ENCODE results near the gene CARMIL3. TPM values are rescaled to one million over a fixed set of nuclear protein-coding genes. Genes with fewer than 3 reads are reported as not detected.

The CARMIL3 gene
- polyA plus RNA-seq, 1 donor from 2014 or later = 43.6 TPM

- Histone ChIP-seq H2AFZ (ENCODE audit: low read depth, low read length) (no peak overlapping the region), H3K4me2 (ENCODE audit: low read length) (no peak overlapping the region), H3K27me3 (ENCODE audit: insufficient read depth, low read depth, low read length) (no peaks in the 10 kb centered on the region), H3F3A (ENCODE audit: insufficient read depth, low read length, poor library complexity, severe bottlenecking) (no peaks in the 10 kb centered on the region), H3K79me2 (replicated peaks; ENCODE audit: insufficient read depth, low read length) (no peaks in the 10 kb centered on the region), H3K9me3 (ENCODE audit: low read length) (no peaks in the 10 kb centered on the region), H4K20me1 (ENCODE audit: insufficient read depth) (no peaks in the 10 kb centered on the region), H3K27ac (ENCODE audit: low read length) (no peak overlapping the region), H3K9me2 (ENCODE audit: insufficient read depth, low read length) (no peaks in the 10 kb centered on the region), H3K9ac (ENCODE audit: low read length) (no peak overlapping the region), H3K4me3 (ENCODE audit: low read length) (no peak overlapping the region), H3K36me3 (ENCODE audit: insufficient read depth, low read length) (no peaks in the 10 kb centered on the region)
- TF ChIP-seq, protein P1, sequence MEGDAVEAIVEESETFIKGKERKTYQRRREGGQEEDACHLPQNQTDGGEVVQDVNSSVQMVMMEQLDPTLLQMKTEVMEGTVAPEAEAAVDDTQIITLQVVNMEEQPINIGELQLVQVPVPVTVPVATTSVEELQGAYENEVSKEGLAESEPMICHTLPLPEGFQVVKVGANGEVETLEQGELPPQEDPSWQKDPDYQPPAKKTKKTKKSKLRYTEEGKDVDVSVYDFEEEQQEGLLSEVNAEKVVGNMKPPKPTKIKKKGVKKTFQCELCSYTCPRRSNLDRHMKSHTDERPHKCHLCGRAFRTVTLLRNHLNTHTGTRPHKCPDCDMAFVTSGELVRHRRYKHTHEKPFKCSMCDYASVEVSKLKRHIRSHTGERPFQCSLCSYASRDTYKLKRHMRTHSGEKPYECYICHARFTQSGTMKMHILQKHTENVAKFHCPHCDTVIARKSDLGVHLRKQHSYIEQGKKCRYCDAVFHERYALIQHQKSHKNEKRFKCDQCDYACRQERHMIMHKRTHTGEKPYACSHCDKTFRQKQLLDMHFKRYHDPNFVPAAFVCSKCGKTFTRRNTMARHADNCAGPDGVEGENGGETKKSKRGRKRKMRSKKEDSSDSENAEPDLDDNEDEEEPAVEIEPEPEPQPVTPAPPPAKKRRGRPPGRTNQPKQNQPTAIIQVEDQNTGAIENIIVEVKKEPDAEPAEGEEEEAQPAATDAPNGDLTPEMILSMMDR (IDR thresholded peaks at IDR 0.05; ENCODE audit: poor library complexity, severe bottlenecking) = no peak
- TF ChIP-seq POLR2AphosphoS5 (IDR thresholded peaks at IDR 0.05) (no peak), EZH2 (IDR thresholded peaks at IDR 0.05; ENCODE audit: borderline replicate concordance, insufficient read depth, low read length, poor library complexity, severe bottlenecking) (no peak), EP300 (conservative IDR thresholded peaks at IDR 0.05; ENCODE audit: poor library complexity, severe bottlenecking) (no peak), REST (IDR thresholded peaks at IDR 0.05; ENCODE audit: borderline replicate concordance) (no peak), TAF1 (IDR thresholded peaks at IDR 0.05; ENCODE audit: low read depth) (no peak), SMC3 (conservative IDR thresholded peaks at IDR 0.05; ENCODE audit: poor library complexity) (no peak), MXI1 (conservative IDR thresholded peaks at IDR 0.05; ENCODE audit: poor library complexity, severe bottlenecking) (no peak), RAD21 (conservative IDR thresholded peaks at IDR 0.05) (no peak)
These were observed 32.6 kb downstream of the CARMIL3 start for GRCh38 chr14:24084440-24084839.

GRCh38 chr14:24085215-24085614 is 33.4 kb downstream of the CARMIL3 start:
- Histone ChIP-seq H3K4me3 (ENCODE audit: low read length) (no peak overlapping the region), H3K27ac (ENCODE audit: low read length) (no peak overlapping the region), H4K20me1 (ENCODE audit: insufficient read depth) (no peaks in the 10 kb centered on the region), H3K9me3 (ENCODE audit: low read length) (no peaks in the 10 kb centered on the region), H3K27me3 (ENCODE audit: insufficient read depth, low read depth, low read length) (no peaks in the 10 kb centered on the region), H3K36me3 (ENCODE audit: insufficient read depth, low read length) (no peaks in the 10 kb centered on the region), H3K4me2 (ENCODE audit: low read length) (no peak overlapping the region), H3K79me2 (replicated peaks; ENCODE audit: insufficient read depth, low read length) (no peaks in the 10 kb centered on the region), H3F3A (ENCODE audit: insufficient read depth, low read length, poor library complexity, severe bottlenecking) (no peaks in the 10 kb centered on the region), H2AFZ (ENCODE audit: low read depth, low read length) (no peak overlapping the region), H3K9me2 (ENCODE audit: insufficient read depth, low read length) (no peaks in the 10 kb centered on the region), H3K9ac (ENCODE audit: low read length) (no peak overlapping the region)
- TF ChIP-seq, protein P1 (IDR thresholded peaks at IDR 0.05; ENCODE audit: poor library complexity, severe bottlenecking) = no peak

Measured in neural cell (in vitro differentiated cells).